NOMO-1 treated with DMSO at 0.1 percent for 48 hours (cell line): ENCODE measurements around the gene HERPUD1.
"Not testable (repeated sequence)": the region's sequence is repeated elsewhere in the genome, so short reads cannot be mapped to it uniquely, and the experiment has no call there.

Experiments used
- DNase-seq: peaks from one replicate; lab custom pipeline; 2025; ENCODE audit not compliant: unreplicated experiment; lab: John Stamatoyannopoulos, UW

The HERPUD1 gene

DNA sequence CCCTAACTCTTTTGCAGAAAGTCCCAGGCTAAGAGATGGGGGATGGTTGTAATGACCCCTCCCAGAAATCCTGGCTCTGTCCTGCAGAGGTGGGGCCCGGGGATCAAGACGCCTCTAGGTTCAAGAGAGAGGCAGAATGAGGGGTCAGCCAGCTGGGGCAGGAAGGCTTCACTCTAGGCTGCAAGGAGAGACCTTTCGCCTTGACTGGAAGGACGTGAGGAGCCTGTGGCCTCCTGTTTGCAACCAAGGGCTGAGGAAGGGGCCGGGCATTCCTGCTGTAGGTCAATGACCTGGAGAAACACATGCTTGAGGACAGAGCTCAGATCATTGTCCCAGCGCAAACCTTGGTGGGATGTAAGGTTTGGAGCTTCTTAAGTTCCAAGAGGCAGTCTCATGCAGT is 21.1 kb downstream of the HERPUD1 start:
- DNase-seq, result no peak

DNA sequence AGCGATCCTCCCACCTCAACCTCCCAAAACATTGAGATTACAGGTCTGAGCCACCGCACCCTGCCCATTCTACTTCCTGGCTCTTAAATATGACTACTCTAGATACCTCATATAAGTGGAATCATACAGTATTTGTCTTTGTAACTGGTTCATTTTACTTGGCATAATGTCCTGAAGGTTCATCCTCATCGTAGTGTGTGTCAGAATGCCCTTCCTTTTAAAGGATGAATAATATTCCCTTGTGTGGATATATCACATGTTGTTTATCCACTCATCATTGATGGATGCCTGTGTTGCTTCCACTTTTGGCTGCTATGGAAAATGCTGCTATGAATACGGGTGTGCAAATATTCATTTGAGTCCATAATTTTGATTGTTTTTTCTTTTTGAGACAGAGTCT is 24.1 kb downstream of the HERPUD1 start:
- DNase-seq, result no peak

DNA sequence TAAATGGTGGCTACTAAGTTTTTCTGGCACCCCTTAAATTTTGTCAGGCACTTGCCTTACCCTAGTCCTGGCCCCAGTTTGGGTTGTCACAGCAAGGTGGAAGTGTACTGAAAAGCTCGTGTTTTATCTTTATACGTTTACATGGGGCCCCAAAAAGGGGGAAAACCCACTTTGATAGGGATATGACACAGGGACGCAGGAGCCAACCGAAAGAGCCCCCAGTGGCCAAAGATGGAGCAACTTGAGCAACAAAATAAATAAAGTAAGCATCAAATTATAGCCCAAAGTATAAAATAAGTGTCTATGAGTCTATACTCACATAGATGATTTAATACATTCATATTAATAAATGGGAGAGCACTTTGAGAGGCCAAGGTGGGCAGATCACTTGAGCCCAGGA is 24.8 kb downstream of the HERPUD1 start:
- DNase-seq, result no peak

DNA sequence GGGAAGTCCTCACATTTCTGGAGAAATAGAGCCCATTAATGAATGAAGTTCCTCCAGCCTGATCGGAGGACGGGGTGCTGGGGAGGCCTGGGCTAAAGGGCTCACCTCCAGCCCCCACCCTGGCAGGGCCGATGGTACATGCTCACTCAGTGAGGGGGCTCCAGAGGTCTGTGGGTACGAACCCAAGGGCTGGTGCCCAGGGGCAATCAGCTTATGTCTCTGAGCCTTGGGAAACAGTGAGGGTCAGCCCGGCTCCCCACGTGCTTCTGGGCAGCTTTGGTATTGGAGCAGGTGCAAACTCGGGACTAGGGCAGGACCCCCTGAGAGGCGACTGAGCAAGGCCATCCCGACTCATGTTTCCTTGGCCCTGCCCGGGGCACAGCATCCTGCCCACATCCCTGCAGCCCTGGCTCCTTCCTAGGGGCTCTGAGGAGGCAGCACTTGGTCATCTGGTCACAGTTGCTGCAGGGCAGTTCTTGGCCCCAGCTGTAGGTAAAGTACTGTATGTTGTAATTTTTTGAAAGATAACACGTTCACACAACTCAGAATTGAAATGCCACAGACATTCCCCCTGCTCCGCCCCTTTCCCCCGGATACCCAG is 28.8 kb downstream of the HERPUD1 start:
- no peak for DNase-seq

DNA sequence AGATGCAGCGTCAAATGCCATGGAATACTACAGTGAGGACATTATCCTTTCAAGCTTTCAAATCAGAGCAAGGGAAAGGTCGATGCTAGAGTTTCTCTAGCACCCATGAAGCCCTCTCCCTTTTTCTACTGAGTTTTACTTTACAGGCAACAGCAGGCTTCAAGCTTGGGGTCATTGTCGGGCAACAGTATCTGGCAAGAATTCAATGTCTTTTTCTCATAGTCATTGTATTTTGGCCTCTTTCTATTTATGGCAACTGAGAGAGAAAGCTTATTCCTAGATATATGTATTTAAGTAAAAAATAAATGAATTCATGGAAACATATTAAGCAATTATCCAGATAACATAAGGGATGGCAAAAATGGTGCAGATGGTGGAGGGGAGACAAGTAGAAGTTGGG is 29.4 kb downstream of the HERPUD1 start:
- no peak for DNase-seq

DNA sequence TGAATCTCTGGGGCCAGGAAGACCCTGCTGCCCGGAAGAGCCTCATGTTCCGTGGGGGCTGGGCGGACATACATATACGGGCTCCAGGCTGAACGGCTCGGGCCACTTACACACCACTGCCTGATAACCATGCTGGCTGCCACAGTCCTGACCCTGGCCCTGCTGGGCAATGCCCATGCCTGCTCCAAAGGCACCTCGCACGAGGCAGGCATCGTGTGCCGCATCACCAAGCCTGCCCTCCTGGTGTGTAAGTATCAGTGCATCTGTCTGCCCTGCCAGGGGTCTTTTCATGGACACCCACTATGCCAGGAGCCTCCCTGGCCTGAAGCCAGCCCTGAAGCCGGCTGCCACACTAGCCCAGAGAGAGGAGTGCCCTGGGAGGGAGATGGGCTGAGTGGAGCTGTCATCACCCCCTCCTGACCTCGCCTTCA is 29.9 kb downstream of the HERPUD1 start, which contains the start of gene CETP:
Gene CETP (plus strand): TSS at position 100 of the 431 bp plus-strand sequence. CDS start 30 bp downstream, at position 130.
- no peak for DNase-seq

DNA sequence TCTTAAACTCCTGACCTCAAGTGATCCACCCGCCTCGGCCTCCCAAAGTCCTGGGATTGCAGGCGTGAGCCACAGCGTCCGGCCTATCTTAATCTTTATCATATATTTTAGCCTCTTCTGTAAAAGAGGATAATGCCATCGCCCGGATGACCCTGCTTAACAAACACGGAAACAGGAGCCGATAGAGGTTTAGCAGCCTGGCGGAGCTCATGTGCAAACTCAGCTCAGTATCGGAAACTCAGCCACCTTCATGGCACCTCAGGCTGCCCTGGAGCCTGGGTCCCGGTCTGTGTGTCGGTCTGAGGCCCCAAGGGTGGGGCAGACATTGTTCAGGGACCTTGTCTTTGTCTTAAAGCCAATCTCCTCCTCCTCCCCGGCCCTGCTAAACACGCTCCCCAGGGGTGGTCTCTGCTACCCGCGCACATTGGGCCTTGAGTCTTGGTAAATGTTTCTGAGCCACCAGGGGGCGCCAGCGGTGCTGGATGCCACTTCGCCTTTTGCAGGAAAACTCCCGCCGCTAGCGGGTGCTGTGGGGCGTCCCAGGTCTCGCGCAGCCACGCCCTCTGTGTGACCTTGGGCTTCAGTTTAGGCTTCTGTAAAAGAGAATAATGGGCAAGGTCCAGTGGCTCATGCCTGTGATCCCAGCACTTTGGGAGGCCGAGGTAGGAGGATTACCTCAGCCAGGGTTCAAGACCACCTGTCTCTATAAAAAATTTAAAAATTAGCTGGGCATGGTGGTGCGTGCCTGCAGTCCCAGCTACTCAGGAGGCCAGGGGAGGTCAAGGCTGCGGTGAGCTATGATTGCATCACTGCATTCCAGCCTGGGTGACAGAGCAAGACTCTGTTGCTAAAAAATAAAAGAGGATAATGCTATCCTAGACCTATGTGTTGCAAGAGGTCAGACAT is 32.6 kb downstream of the HERPUD1 start:
- DNase-seq, result peak; percentile 55

DNA sequence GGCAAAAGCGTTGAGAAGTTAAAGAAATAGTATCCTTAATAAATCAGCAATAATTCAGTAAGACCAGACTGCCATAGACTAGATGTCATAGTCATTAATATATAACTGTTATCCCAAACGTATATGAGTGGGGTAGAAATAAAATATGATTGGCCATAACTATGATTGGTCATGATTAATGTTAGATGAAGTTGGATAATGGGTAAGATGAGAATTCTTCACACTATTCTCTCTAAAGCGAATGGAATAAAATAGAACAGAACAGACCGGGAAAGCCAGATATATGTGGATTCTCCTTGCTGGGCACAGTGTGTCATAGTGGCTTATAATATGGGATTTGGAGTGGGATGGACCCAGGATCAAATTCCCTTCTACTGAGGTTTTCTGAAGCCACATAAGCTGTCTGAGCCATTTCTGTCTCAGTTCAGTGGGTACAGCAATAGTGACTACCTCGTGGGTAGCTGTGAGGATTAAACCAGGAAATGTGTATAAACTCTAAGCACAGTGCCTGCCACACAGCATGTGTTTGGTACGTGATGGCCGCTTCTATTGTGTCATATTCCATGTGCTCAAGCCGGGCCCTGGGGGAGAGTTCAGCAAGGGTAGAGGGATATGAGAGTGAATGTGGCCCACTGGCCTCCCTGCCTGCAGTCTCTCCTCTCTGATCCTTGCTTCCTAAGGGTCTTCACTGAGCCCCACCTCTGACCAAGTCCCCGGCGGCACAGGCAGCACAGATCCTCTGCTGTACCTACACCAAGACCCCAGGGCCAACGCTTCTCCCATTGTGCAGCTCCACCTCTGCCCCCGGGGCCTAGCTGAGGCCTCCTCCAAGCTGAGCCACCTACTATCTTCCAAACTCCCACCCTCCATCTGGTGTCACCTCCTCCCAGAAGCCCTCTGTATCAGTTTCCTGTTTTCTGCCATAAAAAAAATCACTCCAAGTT is 33.5 kb downstream of the HERPUD1 start:
- DNase-seq, result peak; percentile 17

DNA sequence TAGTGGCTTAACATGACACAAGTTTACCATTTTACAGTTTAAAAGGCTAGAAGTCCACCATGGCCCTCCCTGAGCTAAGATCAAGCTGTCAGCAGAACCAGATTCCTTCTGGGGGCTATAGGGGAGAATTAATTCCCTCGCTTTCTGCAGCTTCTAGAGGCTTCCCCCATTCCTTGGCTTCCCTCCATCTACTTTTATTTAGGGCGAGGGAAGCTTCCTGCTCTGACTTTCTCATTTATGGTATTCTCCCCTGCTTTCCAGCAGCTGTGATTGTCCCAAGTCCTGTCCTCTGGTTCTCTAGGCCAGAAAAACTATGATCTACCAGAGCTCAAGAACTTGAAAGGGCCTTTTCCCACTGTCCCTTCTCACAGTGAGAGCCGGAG is 34.1 kb downstream of the HERPUD1 start:
- no peak for DNase-seq

DNA sequence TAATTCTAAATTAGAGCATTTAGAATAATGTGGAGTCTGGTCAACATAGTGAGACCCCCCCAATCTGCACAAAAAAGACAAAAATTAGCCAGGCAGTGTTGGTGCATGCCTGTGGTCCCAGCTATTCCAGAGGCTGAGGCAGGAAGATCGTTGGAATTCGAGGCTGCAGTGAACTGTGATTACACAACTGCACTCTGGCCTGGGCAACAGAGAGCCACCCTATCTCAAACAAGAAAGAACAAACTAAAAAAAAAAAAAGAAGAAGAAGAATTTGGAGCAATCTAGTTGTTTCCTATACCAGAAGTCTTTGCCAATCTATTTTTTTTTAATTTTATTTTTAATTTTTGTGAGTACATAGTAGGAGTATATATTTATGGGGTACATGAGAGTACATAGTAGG is 35.8 kb downstream of the HERPUD1 start:
- no peak for DNase-seq

DNA sequence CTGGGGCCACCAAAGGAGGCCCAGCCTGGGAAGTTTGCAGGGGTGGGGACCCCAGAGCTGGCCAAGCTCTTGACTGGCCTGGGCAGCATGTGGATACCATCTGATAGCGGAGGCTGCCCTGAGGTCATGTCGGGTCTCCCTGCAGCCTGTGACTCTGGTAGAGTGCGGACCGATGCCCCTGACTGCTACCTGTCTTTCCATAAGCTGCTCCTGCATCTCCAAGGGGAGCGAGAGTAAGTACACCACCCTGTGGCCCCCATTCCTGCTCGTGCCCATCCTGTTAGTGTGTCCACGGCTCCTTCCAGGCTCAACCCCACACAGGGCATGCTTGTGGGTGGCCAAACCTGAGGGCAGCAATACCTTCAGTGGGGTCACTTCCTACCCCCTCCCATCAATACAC is 37.8 kb downstream of the HERPUD1 start:
- DNase-seq, result no peak

DNA sequence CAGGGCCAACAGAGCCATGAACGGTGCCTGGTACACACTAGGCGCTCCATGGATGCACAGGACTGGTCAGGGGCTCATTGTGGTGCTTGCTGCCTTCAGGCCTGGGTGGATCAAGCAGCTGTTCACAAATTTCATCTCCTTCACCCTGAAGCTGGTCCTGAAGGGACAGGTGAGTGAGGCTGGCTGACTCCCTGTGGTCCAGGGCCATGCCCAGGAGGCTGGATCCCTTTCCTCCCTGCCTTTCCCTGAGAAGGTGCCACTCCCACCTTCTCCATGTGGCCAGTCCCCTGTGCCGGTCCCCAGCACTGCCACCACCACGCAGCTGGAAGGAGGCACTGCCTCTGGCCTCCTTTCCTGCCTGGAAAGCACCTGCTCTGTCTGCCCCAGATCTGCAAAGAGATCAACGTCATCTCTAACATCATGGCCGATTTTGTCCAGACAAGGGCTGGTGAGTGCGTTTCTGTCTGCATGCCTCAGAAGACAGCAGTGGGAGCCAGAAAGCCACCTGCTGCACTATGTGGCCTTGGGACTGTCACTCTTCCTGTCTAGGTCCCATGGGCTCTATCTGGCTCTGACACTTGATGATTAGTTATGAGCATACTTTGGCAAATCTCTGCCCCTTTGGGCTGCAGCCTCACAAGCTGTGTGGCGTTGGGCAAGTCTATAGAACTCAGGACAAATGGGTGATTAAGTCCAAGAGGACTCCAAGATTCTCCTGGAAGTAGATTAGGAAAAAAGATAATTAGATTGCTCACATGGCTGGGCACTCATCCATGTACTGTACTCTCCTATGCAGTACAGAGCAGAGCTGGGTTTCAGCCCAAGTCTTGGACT is 39.2 kb downstream of the HERPUD1 start:
- DNase-seq, result no peak

DNA sequence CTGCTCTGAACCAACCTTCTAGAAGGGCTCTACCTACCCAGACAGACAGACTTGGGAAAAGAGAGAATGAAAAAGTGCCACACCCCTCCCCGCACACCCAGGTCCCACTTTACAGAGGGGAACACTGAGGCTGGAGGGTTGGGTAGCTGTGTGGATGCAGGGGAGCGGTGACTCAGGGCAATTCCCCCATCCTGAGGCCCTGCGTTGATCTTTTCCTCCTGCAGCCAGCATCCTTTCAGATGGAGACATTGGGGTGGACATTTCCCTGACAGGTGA is 39.8 kb downstream of the HERPUD1 start:
- no peak for DNase-seq

DNA sequence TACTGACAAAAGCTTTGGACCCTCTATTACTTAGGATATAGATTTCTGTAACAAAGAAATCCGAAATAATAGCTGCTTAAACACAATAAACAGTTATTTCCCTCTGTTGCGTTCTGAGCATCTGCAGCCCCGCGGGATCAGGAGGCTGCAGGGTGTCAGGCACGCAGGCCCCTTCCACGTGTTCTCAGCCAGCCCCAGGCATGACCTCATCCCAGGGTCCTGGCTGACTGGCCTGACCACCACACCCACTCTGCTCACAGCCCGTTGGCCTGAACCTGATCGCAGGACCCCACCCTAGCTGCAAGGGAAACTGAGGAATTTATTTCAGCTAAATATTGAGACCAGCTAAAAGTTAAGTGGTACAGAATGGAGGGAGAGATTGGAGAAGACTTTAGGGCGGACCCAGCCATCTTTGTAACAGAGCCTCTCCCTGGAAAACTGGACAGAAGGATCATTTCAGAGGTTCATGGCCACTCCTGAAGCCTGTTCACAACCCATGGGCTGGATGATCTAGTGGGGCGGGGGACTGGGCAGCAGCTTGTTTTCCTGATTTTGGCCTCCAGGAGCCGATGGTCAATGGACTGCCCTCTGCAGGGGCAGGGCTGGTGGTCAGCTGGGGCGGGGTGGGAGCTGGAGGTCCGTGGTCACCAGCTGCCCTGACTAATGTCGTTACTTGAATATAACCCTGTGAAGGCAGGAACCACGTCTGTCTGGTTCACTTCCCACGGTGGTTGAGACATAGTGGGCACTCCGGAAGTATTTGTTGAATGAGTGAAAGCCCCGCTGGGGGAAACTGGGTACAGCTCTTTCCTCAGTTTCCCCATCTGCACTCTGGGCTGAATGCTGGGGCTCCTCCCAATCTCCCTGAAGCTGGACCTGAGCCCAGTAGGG is 40.7 kb downstream of the HERPUD1 start:
- DNase-seq, result no peak

DNA sequence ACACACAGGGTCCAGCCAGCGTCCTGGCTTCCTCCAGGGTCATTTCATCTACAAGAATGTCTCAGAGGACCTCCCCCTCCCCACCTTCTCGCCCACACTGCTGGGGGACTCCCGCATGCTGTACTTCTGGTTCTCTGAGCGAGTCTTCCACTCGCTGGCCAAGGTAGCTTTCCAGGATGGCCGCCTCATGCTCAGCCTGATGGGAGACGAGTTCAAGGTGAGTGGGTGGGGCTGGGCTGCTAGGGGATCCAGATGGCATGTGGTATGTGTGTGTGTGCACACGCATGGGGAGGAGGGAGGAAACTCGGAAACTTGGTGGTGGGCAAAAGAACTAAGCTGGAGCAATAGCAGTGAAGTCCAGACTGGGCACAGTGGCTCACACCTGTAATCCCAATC is 41.4 kb downstream of the HERPUD1 start:
- no peak for DNase-seq

DNA sequence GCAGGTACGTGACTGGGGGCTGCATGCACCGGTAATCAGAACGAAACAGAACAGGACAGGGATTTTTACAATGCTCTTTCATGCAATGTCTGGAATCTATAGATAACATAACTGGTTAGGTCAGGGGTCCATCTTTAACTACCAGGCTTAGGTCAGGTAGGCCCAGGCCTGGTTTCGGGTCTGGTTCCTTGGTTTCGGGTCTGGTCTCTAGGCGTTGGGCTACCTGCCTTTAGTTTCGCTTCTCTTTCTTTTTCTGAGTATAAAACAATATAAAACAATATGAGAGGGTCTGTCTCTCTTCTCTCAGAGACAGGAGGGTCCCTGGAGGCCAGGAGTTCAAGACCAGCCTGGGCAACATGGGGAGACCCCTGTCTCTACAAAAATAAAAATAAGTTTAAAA is 42.0 kb downstream of the HERPUD1 start:
- not testable (repeated sequence) for DNase-seq

DNA sequence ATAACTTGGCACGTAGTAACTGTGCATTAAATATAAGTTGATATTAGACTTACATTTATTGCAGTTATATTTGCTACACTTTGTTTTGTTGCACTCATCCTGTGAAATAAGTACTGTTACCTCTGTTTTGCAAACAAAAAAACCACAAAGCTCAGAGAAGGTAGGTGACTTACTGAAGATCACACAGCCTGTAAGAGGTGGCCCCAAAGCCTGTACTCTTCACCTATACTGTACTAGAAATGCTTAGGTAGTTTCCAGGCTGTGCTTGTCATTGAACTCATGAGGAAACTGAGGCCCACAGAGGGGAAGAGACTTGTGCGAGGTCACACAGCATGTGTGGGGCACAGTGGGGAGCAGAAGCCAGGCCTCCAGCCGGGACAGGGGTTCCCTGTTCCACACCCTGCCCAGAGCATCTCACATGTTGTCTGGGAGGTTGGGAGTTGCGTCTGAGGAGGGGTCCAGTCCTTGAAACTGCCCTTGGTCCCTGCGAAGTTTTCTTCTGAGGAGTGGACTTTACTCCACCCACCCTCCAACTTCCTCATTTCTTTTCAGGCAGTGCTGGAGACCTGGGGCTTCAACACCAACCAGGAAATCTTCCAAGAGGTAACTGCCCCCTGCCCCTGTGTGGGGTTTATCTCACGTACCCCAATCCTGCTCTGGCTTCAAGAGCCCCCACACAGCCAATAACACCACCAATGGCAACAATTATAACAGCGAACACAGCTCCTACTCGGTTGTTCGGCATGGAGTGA is 42.8 kb downstream of the HERPUD1 start:
- DNase-seq, result peak; percentile 29

DNA sequence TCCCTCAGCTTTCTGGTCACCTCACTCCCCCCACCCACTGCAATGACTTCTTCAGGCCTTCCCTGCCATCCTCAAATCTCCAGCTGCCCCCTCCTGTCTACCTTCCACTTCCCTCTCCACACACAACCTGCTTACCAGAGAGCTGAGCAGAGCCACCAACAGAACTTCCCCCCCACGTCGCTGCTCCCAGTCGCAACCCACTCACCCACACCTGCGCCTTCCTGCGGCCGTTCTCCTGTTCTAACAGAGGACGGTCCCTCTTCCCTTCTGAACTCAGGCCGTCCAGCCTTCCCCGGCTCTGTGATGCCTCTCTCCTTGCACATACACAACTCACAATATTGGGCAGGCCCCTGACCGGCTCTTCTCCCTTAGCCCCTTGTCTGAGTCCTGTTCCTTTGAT is 43.8 kb downstream of the HERPUD1 start:
- no peak for DNase-seq

DNA sequence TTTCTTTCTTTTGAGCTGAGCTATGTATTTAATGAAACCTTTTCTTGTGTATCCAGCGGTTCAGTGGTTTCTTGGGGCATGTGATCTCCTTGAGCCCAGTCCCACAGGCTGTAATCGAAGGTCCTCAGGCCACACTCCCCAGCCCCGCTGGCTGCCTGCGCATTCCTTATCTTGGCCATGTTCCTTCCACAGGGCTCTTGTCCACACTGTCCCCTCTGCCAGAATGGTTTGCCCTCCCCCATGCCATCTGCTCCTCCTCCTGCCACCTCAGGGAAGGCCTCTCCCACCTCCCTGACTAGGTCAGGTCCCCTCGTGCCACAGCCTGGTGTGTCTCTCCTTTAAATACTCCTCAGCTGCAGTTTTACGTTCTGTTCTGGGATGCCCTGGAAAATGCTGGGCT is 45.3 kb downstream of the HERPUD1 start:
- no peak for DNase-seq
